ENCODE results near the gene EHD4. TPM values are rescaled to one million over a fixed set of nuclear protein-coding genes. Genes with fewer than 3 reads are reported as not detected.

EHD4 gene
- total RNA-seq, 1 donor from 2014 or later, result 42.6 TPM

- Mint-ChIP-seq H3K4me3 (no peak overlapping the region), H3K36me3 (ENCODE audit: low read depth) (no peaks in the 10 kb centered on the region), H3K27ac (no peak overlapping the region), H3K9me3 (no peaks in the 10 kb centered on the region), H3K27me3 (no peaks in the 10 kb centered on the region), H3K4me1 (peaks cover 56% of the 10 kb centered on the region)
- intact Hi-C loops (cut with micrococcal nuclease), result no loop called here
- POLR2A ChIA-PET, result no interaction called here
- CTCF ChIA-PET, result no interaction called here
- ATAC-seq (ENCODE audit: low read depth) (no peak), DNase-seq (no peak)
- no peak for TF ChIP-seq CTCF (IDR thresholded peaks at IDR 0.05)
Observed at GRCh38 chr15:41890050-41890690, 82.2 kb downstream of the EHD4 start.

- no peak for TF ChIP-seq CTCF (IDR thresholded peaks at IDR 0.05)
- H3K4me1 Mint-ChIP-seq, result peaks cover 42% of the 10 kb centered on the region
- no peak for ATAC-seq (ENCODE audit: low read depth)
- ChIA-PET CTCF (no interaction called here), POLR2A (no interaction called here)
- H3K4me3 Mint-ChIP-seq, result peak overlapping the region; percentile 15
- H3K27ac Mint-ChIP-seq, result no peak overlapping the region
- H3K9me3 Mint-ChIP-seq, result no peaks in the 10 kb centered on the region
- no peaks in the 10 kb centered on the region for H3K27me3 Mint-ChIP-seq
- no peak for DNase-seq
- no peaks in the 10 kb centered on the region for H3K36me3 Mint-ChIP-seq (ENCODE audit: low read depth)
- intact Hi-C loops (cut with micrococcal nuclease), result no loop called here
Observed at GRCh38 chr15:41888662-41889253, 83.6 kb downstream of the EHD4 start.

- intact Hi-C loops (cut with micrococcal nuclease), result no loop called here
- ChIA-PET POLR2A (no interaction called here), CTCF (no interaction called here)
- peaks cover 38% of the 10 kb centered on the region for H3K4me1 Mint-ChIP-seq
- ATAC-seq (ENCODE audit: low read depth), result no peak
- no peaks in the 10 kb centered on the region for H3K27me3 Mint-ChIP-seq
- no peak overlapping the region for H3K4me3 Mint-ChIP-seq
- DNase-seq, result no peak
- no peak overlapping the region for H3K27ac Mint-ChIP-seq
- no peaks in the 10 kb centered on the region for H3K9me3 Mint-ChIP-seq
- TF ChIP-seq CTCF (IDR thresholded peaks at IDR 0.05), result no peak
- no peaks in the 10 kb centered on the region for H3K36me3 Mint-ChIP-seq (ENCODE audit: low read depth)
Observed at GRCh38 chr15:41887893-41888292, 84.5 kb downstream of the EHD4 start.

GRCh38 chr15:41887161-41887560 lies 85.2 kb downstream of the EHD4 start:
- DNase-seq, result no peak
- H3K4me1 Mint-ChIP-seq, result peaks cover 34% of the 10 kb centered on the region
- no peak for ATAC-seq (ENCODE audit: low read depth)
- ChIA-PET CTCF (no interaction called here), POLR2A (no interaction called here)
- no peak for TF ChIP-seq CTCF (IDR thresholded peaks at IDR 0.05)
- no peaks in the 10 kb centered on the region for H3K27me3 Mint-ChIP-seq
- no peak overlapping the region for H3K27ac Mint-ChIP-seq
- intact Hi-C loops (cut with micrococcal nuclease), result no loop called here
- H3K4me3 Mint-ChIP-seq, result no peak overlapping the region
- no peaks in the 10 kb centered on the region for H3K9me3 Mint-ChIP-seq
- H3K36me3 Mint-ChIP-seq (ENCODE audit: low read depth), result no peaks in the 10 kb centered on the region

- TF ChIP-seq CTCF (IDR thresholded peaks at IDR 0.05), result no peak
- Mint-ChIP-seq H3K27me3 (no peaks in the 10 kb centered on the region), H3K4me3 (no peak overlapping the region), H3K9me3 (no peaks in the 10 kb centered on the region), H3K27ac (no peak overlapping the region), H3K4me1 (peaks cover 30% of the 10 kb centered on the region), H3K36me3 (ENCODE audit: low read depth) (no peaks in the 10 kb centered on the region)
- ATAC-seq (ENCODE audit: low read depth), result no peak
- DNase-seq, result no peak
- CTCF ChIA-PET, result no interaction called here
- intact Hi-C loops (cut with micrococcal nuclease), result no loop called here
- POLR2A ChIA-PET, result no interaction called here
Observed at GRCh38 chr15:41886741-41887140, 85.6 kb downstream of the EHD4 start.
